HG03469 (cell line): ENCODE data around the gene TRPV2.
"Not testable (repeated sequence)": the region's sequence is repeated elsewhere in the genome, so short reads cannot be mapped to it uniquely, and the experiment has no call there.

Source experiments
- ATAC-seq: cut with Tn5 transposase; IDR thresholded peaks from one replicate; pipeline ENCODE4 v1.9.1; 2021; ENCODE audit warnings: mild to moderate bottlenecking, moderate library complexity, moderate number of reproducible peaks; ENCODE audit not compliant: unreplicated experiment

TRPV2 gene

GRCh38 chr17:16452268-16452667 is 36.9 kb downstream of the TRPV2 start:
- not testable (repeated sequence) for ATAC-seq

GRCh38 chr17:16453493-16453851 is 38.1 kb downstream of the TRPV2 start:
- no peak for ATAC-seq

DNA sequence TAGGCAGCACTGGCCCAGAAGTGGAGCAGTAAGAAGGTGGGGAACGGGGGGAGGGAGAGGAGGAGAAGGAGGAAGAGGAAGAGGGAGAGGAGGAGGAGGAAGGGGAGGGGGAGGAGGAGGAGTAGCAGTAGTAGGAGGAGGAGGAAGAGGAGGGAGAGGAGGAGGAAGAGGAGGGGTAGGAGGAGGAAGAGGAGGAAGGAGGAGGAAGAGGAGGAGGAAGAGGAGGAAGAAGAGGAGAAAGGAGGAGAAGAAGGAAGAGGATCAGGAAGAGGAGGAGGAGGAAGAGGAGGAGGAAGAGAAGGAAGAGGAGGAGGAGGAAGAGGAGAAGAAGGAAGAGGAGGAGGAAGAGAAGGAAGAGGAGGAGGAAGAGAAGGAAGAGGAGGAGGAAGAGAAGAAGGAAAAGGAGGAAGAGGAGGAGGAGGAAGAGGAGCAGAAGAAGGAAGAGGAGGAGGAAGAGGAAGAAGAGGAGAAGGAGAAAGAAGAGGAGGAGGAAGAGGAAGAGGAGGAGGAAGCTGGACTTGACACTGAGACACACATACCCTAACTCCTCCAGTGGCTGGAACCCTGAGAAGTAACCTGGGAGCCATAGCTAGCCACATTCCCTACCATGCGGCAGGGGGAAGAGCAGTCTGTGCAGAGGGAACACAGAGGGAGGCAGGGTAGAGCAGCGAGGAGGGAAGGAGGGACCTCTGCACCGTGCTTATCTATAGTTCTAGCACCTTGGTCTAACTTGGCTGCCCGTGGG is 40.8 kb downstream of the TRPV2 start:
- no peak for ATAC-seq

GRCh38 chr17:16456742-16457316 is 41.5 kb downstream of the TRPV2 start:
- ATAC-seq = no peak

- no peak for ATAC-seq
Measured at GRCh38 chr17:16459271-16459670, 43.9 kb downstream of the TRPV2 start.

DNA sequence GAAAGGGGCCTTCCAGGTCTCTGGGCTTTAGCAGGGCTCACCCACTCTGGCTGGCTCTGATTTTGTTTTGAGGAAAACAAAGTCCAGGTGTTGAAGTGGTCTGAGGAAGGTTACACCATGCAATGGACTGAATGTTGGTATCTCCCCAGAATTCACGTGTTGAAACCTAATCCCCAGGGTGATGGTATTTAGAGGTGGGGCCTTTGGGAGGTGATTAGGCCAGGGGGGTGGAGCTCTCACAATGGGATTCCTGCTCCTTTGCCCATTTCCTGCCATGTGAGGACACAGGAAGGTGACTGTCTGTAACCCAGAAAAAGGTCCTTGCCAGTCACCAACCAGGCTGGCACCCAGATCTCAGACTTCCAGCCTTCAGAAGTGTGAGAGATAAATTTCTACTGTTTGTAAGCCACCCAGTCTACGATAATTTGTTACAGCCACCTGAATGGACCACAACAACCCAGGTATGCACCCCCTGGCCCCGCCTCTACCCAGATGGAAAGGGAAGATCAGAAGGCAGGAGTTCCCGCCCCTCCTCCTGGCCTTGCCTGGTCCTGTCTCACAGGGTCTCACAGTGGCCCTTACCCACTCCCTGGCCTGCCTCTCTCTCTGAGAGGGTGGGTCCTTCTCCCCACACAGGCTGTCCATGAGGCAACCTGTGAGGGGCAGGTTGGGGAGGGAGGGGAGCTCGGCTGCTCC is 44.6 kb downstream of the TRPV2 start:
- ATAC-seq = no peak

DNA sequence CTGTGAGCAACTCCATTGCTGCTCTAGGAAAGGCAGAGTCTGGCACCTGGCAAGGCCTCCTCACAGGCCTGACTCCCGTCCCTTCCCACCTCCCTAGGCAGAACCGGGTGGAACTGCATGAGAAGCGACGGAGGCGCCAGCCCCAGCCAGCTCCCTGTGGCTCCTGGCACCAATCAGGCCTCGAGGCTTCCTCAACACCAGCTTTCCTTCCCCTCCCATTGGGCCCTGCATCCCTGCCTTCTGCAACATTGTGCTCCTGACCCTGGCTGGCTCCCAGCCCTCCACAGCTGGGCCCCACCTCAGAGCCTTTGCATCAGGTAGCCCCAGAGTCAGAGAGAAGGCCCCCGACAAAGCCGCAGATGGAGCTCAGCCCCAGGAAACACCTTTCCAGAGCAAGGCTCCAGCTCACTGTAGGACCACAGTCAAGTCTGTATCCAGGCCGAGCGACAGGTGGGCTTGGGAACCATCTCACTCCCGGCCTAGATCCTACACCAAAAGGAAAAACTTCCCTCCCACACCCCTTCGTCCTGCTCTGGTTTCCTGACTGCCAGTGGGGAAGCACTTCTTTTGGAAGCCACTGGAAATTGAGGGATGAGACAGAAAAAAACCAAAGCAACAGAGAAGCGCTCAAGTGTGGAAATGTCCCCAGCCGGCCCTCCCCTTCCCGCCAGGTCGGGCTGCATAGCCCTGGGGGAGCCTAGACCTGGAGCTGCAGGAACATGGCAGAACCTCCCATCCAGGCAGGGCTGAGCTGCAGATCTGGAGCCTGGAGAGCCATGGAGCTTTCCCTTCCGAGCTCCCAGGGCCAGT is 45.6 kb downstream of the TRPV2 start:
- no peak for ATAC-seq

DNA sequence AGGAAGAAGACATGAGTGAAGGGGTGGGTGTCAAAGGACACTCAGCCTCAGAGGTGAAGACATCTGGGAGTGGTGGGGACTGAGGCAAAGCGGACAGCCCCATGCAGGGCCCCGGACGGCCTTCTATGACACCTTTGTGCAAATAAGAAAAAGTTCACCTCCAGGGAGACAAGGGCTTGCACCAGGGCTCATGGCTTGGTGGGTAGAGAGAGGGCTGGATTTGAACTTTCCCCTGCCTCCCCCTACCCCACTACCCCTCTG is 46.2 kb downstream of the TRPV2 start:
- no peak for ATAC-seq

DNA sequence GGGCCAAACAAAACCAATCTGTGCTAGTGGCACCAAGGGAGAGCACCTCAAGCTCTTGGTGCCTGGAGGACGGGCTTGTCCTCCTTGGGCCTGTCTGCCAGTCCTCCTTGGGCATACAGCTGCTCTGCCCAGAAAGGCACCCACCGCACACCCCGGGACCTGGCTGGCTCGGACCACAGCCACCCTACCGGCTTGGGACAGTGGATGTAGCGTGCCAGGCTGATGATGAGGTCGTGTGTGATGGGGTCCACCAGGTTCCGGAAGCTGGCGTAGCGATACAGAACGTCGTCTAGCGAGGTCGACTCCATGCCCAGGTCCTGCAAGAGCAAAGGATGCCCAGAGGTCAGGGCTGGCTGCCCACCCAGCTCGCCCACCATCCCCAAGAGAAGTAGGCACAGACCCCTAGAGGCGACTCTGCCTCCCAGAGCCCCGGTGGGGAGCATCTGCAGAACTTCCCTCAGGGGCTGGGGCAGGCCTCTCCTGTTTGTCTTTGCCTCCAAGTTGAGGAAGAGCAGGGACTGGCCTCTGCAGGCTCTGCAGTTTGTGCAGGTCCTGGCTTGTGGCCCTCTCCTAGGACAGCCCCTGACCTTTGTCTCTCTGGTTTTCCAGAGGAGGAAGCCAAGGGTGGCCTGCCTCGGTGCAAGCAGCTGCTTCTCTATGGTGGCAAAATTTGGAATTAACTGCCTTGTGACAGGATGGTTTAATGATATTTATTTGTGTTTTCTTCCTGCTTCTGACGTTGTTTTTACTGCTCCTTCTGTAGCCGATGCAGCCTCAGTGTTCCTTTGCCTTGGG is 46.9 kb downstream of the TRPV2 start:
- ATAC-seq = no peak

DNA sequence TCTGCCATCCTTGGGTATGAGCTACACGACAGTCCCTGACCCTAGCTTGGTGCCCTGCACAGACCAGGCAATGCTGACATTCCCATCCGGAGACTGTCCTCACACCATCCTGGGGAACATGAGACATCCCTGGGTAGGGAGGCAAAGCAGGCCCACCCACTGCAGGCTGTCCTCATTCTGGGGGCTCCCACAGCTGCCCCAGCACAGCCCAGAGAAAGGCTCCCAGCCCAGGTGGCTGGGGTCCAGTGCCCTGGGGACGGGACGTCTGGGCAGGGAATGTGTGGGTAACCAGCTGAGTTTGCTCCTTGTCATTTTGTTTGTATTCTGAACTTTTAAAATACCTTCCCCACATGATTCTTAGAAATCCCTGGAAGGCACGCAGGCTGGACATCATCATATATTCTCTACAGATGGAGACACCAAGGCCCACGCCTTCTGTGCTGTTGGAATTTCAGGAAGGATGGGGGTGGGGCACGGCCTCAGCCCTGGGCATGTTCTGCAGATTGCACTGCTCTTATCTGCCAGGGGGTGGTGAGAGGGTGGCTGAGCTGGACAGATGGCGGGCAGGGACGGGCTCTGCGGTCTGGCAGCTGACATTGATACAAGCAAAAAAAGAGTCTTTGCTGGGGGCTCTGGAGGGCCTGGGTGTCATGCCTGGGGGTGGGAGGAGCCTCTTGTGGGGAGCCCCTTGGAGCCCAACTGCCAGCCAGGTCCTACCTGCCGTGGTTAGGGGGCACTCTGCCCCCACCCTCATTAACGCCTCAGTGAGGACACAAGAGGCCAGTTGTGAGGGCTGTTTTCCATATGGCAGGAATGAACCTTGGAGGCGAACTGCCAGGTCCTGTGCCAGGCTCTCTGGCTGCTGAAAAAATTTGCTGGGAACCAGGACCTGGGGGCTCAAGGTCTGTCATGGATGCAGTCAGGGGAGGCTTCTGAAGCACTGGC is 48.3 kb downstream of the TRPV2 start:
- ATAC-seq = no peak

DNA sequence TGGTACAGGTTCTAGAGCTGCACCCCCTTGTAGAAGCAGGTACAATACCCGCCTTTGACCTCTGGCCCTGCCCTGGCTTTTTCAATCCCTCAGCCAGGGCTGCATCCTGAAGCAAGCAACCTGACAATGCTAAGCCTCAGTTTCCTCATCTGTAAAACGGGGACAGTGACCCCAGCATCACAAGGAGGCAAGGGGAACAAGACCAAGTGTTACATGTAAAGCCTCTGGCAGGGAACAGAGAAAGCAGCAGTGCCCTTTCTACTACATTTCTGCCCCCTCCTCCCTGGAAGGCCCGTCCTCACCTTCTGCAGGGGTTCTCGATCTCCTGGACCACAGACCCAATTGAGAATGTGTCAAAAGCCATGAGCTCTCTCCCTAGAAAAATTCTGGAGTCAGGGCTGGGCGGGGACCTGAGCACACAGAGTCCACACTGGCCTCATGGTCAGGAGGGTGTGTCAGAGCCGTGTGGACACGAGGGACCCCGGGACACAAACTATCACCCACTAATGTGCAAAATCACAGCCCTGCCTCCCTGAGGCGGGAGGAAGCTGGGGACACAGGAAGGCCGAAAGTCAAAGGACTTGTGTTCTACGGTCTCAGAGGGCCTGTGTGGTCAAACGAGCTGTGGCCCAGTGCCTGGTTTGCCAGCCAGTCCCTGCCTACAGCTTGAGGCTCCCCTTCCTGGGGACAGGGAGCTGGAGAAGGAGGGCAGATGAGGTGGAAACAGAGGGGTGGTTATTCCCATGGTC is 49.1 kb downstream of the TRPV2 start:
- no peak for ATAC-seq

GRCh38 chr17:16465052-16465312 is 49.6 kb downstream of the TRPV2 start:
- ATAC-seq = no peak

DNA sequence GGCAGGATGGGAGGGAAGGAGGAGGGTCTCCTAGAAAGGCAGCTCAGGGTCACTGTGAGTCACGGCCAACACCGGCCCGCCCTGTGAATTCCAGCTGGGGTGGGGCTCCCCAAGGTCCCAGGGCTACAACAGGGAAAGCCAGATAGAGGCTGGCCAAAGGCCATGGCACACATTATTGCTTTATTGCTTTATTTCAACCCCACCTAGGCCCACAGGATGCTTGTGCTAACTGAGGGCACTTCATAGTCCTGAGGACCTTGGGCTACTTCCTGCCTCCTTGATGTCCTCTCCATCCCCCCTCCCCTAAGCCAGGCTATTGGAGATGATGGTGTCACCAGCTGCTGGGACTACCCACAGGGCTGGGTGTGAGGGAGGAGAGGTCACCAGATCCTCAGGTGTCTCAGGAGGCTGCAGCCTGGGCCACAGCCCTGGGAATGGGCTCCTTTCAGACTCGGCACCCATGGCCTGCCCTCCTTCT is 50.5 kb downstream of the TRPV2 start:
- no peak for ATAC-seq

DNA sequence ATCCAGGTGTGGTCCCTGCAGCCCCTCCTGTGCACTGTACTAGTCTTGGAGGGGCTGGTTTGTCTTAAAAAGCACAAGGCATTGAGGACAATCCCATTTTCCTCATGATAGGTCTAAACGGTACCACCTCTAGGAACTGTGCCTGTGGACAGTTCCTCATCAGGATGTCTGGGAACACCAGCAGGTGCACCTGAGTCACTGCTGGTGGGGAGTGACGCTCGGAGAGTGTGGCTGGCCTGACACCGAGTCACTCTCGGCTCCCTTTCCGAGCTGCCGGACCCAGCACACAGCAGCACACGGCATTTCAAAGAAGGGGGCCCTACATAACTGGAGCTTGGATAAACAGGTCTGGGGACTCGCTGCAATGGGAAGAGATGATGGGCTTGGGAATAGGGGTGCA is 51.0 kb downstream of the TRPV2 start:
- no peak for ATAC-seq

DNA sequence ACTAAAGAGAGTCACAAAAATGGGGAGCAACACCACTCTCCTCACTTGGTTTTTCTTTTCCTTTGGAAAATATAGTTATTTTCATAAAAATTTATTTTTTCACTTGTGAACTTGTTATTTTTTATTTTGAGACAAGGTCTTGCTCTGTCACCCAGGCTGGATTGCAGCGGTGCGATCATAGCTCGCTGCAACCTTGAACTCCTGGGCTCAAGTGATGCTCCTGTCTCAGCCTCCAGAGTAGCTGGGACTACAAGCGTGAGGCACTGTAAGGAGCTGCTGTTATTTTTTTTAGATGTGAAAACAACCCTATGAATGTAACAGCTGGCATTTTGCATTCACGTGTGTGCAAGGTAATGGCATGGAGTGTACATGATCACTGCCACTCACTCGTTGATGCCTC is 51.7 kb downstream of the TRPV2 start:
- ATAC-seq = no peak

DNA sequence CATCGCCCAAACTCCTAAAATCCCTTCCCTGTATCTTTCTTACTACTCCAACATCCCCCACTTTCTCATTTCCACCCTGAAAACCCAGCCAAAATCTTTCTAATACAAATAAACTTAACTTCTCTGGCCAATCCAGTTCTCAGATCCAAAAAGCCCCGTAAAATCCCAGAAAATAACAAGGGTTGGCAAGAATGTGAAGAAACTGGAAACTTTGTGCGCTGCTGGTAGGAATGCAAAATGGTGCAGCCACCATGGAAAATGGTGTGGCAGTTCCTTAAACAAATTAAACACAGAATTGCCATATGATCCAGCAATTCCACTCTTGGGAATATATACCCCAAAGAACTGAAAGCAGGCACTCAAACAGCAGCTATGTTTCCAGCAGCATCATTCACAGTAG is 52.5 kb downstream of the TRPV2 start:
- ATAC-seq = no peak

GRCh38 chr17:16468428-16468992 is 53.1 kb downstream of the TRPV2 start:
- ATAC-seq = no peak

DNA sequence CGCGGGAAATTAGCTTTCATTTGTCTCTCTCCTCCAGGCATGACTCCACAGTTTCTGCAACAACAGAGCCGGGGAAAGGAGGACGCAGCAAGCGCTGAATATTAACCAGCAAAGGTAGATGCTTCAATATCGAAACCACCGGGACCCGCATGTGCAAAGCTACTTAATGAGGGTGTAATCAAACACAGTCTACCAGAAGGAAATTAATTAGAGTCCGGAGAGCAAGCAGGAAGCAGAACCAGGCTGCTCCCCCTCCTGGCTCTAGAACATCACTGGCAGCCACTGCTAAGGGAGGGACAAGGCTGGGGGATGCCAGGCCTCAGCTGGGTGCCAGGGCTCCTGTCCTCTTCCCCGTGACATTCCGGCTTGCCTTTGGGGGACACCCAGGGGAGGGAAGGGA is 54.9 kb downstream of the TRPV2 start:
- no peak for ATAC-seq

GRCh38 chr17:16471295-16471694 is 55.9 kb downstream of the TRPV2 start:
- ATAC-seq = no peak
